NK-92 (cell line): ENCODE results near the gene UBXN2A.

ENCODE experiments used
- DNase-seq: peaks from one replicate; lab custom pipeline; 2025; ENCODE audit not compliant: unreplicated experiment; lab: John Stamatoyannopoulos, UW

Gene UBXN2A

GRCh38 chr2:23939987-23940717 lies at the start of gene UBXN2A:
Gene UBXN2A, plus strand, starts transcription at chr2:23940463. Its CDS starts 17,852 bp downstream, at chr2:23958315.
- DNase-seq, result no peak

- DNase-seq, result no peak
Measured at GRCh38 chr2:23900133-23900532, 40.1 kb upstream of the UBXN2A start.

GRCh38 chr2:23900541-23901322 lies 39.5 kb upstream of the UBXN2A start:
- DNase-seq, result no peak

- DNase-seq, result no peak
Measured at GRCh38 chr2:23901966-23902846, 38.1 kb upstream of the UBXN2A start.

- no peak for DNase-seq
Measured at GRCh38 chr2:23903034-23903433, 37.2 kb upstream of the UBXN2A start.

- no peak for DNase-seq
Measured at GRCh38 chr2:23904215-23904614, 36.0 kb upstream of the UBXN2A start.

GRCh38 chr2:23904692-23905091 lies 35.6 kb upstream of the UBXN2A start:
- DNase-seq, result no peak

GRCh38 chr2:23905155-23905554 lies 35.1 kb upstream of the UBXN2A start:
- DNase-seq, result no peak

GRCh38 chr2:23912054-23912453 lies 28.2 kb upstream of the UBXN2A start:
- no peak for DNase-seq

GRCh38 chr2:23915327-23915726 lies 24.9 kb upstream of the UBXN2A start:
- DNase-seq, result no peak

- DNase-seq, result no peak
Measured at GRCh38 chr2:23916727-23917405, 23.4 kb upstream of the UBXN2A start.

- DNase-seq, result no peak
Measured at GRCh38 chr2:23918837-23919489, 21.3 kb upstream of the UBXN2A start.

- no peak for DNase-seq
Measured at GRCh38 chr2:23924589-23925359, 15.5 kb upstream of the UBXN2A start.

- DNase-seq, result no peak
Measured at GRCh38 chr2:23925702-23926289, 14.5 kb upstream of the UBXN2A start.

GRCh38 chr2:23926290-23926749 lies 13.9 kb upstream of the UBXN2A start:
- DNase-seq, result no peak

GRCh38 chr2:23926750-23927571 lies 13.3 kb upstream of the UBXN2A start, which contains the start of gene ATAD2B:
Gene ATAD2B, minus strand, starts transcription at chr2:23927123. Its CDS starts 353 bp downstream, at chr2:23926770.
- peak; percentile 45 for DNase-seq

GRCh38 chr2:23934259-23934658 lies 6.0 kb upstream of the UBXN2A start:
- no peak for DNase-seq
